Measurements from ENCODE around the gene TMSB10.

TMSB10 gene

DNA sequence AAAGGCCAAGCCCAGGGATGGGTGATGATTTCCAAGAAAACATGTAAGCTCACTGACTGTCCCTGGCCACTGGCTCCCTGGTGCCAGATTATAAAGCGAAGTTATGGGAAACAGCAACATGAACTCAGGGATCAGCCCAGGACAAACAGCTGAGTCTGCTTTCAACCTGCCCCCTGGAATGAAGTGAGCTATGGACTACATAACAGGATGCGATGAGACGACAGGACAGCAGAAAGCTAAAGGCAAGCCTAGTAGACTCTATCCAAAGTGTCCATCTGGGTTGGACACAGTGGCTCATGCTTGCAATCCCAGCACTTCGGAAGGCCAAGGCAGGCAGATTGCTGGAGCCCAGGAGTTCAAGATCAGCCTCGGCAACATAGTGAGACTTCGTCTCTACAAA, 48.9 kb downstream of the TMSB10 start:
- no peak overlapping the region for H3K4me3 ChIP-seq (ENCODE audit: low read depth, low read length)
- TF ChIP-seq POLR2A (IDR thresholded peaks at IDR 0.05; ENCODE audit: extremely low read depth, insufficient read length): no peak
- DNase-seq (ENCODE audit: low read depth): no peak

All from NB4 (cell line).